GM13977 (cell line): ENCODE results near the gene MYL5.
A peak's percentile ranks its signal among the peaks of the same experiment; 100 is the strongest.
"Not testable (repeated sequence)": the region's sequence is repeated elsewhere in the genome, so short reads cannot be mapped to it uniquely, and the experiment has no call there.

Experiments
- DNase-seq: peaks from one replicate; pipeline ENCODE4 v3.0.0; 2012; ENCODE audit warnings: low spot score
- in situ Hi-C: fragments of 300-500 bp; cut with MboI; formaldehyde crosslinking; loops from one replicate; pipeline ENCODE4 v1.12.0; 2022; ENCODE audit warnings: low sequenced_read_pairs, low pct_unique_long_range_greater_than_20kb, mixed read lengths, inconsistent platforms; ENCODE audit not compliant: unreplicated experiment
- TF ChIP-seq, protein P1 (sequence below): IDR thresholded peaks from 2 replicates; pipeline ENCODE4 v1.5.1; 2012; ENCODE audit warnings: mild to moderate bottlenecking, control low read depth; ENCODE audit not compliant: insufficient read depth; ENCODE audit errors: extremely low read depth, missing control alignments

MYL5 gene

DNA sequence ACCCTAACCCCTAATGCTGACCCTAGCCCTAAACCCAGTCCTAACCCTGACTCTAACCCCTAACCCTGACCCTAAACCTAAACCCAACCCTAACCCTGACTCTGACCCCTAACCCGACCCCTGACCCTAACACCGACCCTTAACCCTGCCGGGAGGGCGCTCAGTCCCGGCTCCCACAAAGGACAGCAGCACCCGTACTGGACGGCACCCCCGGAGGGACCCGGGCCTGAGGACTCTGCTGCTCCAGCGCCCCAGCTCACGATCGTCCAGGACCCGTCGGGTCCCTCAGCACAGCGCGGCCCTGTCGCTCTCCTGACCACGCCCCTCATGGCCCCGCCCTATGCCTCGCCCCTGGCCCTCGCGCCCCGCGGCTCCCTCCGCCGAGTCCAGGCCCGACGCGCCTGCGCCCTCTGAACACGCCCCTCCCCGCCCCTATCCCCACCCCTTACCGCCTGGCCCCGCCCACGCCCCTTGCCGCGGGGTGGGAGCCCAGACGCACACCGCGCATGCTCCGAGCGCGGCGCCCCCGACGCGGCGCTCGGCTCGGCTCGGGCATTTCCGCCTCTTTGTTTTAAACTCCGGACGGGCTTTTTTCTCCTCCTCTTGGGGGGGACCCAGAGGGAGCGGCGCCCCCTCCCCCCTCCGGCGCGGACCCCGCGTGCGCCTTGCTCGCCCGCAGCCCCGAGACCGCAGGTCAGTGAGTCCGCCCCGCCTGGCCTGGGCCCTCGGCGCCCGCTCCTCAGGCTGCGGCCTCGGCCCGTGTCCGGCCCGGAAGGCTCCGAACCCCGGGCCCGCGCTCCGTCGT, 31.1 kb downstream of the MYL5 start, which contains the start of gene PCGF3:
Gene PCGF3 (plus strand): TSS at position 555 of the 805 bp plus-strand sequence. CDS start 27,849 bp downstream, outside the sequence.
- TF ChIP-seq, protein P1, sequence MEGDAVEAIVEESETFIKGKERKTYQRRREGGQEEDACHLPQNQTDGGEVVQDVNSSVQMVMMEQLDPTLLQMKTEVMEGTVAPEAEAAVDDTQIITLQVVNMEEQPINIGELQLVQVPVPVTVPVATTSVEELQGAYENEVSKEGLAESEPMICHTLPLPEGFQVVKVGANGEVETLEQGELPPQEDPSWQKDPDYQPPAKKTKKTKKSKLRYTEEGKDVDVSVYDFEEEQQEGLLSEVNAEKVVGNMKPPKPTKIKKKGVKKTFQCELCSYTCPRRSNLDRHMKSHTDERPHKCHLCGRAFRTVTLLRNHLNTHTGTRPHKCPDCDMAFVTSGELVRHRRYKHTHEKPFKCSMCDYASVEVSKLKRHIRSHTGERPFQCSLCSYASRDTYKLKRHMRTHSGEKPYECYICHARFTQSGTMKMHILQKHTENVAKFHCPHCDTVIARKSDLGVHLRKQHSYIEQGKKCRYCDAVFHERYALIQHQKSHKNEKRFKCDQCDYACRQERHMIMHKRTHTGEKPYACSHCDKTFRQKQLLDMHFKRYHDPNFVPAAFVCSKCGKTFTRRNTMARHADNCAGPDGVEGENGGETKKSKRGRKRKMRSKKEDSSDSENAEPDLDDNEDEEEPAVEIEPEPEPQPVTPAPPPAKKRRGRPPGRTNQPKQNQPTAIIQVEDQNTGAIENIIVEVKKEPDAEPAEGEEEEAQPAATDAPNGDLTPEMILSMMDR: no peak
- peak; percentile 100 for DNase-seq
- in situ Hi-C loops: no loop called here

DNA sequence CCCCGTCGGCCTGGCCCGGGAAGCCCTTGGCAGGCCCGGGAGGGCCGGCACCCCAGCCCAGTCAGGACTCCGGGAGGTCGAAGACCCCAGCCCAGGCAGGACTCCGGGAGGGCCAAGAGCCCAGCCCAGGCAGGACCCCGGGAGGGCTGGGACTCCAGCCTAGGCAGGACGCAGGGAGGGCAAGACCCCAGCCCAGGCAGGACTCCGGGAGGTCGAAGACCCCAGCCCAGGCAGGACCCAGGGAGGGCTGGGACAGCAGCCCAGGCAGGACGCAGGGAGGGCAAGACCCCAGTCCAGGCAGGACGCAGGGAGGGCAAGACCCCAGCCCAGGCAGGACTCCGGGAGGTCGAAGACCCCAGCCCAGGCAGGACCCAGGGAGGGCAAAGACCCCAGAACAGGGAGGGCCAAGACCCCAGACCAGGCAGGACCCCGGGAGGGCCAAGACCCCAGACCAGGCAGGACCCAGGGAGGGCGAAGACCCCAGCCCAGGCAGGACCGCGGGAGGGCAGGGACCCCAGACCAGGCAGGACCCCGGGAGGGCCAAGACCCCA, 31.8 kb downstream of the MYL5 start:
- DNase-seq, in situ Hi-C loops: not testable (repeated sequence)

DNA sequence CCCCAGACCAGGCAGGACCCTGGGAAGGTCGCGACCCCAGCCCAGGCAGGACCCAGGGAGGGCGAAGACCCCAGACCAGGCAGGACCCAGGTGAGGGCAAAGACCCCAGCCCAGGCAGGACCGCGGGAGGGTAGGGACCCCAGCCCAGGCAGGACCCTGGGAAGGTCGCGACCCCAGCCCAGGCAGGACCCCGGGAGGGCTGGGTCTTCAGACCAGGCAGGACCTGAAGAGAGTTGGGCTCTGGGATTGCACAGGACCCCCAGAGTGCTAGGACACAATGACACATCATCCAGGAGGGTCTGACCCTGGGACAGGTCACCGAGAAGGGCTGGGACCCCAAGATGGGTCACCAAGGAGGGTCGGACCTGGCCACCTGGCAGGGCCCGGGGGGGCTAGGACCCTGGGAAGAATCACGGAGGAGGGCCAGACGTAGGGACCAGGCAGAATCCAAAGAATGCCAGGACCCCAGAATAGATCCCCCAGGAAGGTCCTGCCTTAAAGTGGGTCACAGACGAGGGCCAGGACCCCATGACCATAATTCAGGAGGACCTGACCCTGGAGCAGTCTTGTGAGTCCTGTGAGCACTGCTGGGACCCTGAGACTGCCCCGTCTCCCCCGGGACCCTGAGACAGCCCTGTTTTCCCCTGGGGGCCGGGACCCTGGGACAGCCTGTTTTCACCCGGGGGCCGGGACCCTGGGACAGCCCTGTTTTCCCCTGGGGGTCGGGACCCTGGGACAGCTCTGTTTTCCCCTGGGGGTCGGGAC, 32.7 kb downstream of the MYL5 start:
- in situ Hi-C loops: no loop called here
- TF ChIP-seq, protein P1: no peak
- DNase-seq: no peak

DNA sequence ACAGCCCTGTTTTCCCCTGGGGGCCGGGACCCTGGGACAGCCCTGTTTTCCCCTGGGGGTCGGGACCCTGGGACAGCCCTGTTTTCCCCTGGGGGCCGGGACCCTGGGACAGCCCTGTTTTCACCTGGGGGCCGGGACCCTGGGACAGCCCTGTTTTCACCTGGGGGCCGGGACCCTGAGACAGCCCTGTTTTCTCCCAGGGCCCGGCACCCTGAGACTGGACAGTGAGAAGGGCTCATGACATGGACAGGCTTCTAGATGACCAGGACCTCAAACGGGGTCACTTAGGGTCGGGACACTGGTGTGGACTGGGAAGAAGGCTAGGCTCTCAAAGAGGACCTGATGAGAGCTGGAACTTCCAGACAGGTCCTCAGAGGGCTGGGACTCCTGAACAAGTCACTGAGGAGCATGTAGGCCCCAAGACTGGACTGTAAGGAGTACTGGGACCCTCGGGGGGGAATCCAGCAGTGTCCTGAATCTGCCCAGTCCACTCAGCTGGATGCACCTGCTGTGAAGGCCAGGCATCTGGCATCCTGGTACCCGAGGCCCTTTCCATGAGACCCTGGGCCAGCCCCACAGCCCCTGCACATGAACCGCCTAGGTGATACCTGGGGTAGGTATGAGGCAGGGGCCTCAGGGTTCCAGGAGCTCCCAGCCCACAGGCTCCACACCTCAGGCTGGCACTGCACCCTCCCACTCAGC, 33.7 kb downstream of the MYL5 start:
- TF ChIP-seq, protein P1: no peak
- in situ Hi-C loops: no loop called here
- DNase-seq: no peak

DNA sequence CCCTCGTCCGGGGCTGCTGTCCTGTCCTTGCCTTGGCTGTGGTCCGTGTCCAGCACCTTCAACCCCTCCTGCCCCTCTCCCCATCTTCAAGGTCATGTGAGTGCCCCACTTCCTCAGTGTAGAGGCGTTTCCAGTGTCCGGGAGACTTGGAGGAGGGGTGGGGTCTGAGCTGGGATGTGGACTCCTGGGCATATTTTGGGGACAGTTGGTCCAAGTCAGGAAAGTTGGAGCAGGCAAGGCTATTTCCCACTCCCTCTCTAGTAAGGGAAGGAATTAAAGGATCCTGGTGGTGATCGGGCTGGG, 34.2 kb downstream of the MYL5 start:
- DNase-seq: no peak
- TF ChIP-seq, protein P1: no peak
- in situ Hi-C loops: no loop called here

DNA sequence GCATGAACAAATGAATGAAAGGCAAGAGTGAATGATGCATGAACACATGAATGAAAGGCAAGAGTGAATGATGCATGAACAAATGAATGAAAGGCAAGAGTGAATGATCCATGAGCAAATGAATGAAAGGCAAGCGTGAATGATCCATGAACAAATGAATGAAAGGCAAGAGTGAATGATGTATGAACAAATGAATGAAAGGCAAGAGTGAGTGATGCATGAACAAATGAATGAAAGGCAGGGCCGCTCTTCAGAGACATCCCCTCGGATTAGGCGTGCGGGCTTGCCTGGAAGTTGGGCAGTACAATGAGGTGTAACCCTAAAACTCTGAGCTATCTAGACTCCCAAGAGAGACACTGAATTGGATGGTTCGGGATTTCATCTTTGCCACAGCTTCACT, 35.0 kb downstream of the MYL5 start:
- TF ChIP-seq, protein P1: no peak
- no peak for DNase-seq
- in situ Hi-C loops: no loop called here
